HG03039 (cell line): Measurements from ENCODE around the gene MEIS2.

ENCODE experiments used
- ATAC-seq: cut with Tn5 transposase; IDR thresholded peaks from one replicate; pipeline ENCODE4 v1.9.1; 2021; ENCODE audit warnings: mild to moderate bottlenecking, moderate library complexity; ENCODE audit not compliant: unreplicated experiment

Gene MEIS2

GRCh38 chr15:36881516-36881915, 218.8 kb downstream of the MEIS2 start:
- no peak for ATAC-seq

- ATAC-seq: no peak
These were observed 219.4 kb downstream of the MEIS2 start for GRCh38 chr15:36880913-36881460.

- no peak for ATAC-seq
These were observed 220.0 kb downstream of the MEIS2 start for GRCh38 chr15:36880224-36880912.

- no peak for ATAC-seq
These were observed 220.7 kb downstream of the MEIS2 start for GRCh38 chr15:36879568-36880222.

DNA sequence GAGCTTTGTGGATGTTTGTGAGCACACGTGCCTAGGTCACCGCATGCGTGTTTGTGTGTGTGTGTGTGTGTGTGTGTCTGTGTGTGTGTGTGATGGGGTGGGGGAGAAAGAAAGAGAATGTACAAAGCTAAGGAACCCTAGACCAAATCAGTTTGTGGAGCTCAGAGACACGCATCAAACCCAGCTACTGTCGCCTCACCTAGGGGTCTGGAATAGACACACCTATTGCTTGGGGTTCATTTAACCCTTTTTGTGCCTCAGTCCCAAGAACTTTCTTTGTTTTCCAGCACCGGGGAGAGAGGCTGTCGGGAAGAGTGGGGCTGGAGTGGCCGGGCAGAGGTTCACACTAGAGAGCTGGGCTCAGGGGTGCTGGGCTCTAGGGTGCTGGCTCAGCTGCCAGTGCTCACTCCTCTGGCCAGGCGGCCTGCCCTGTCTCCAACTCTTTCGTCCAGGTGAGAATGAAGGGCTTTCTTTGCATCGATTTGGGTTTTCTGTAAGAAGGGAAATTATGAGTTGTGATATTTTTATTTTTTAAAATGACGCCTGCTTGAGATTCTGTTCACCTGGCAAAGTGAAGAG, 221.6 kb downstream of the MEIS2 start:
- ATAC-seq: no peak

GRCh38 chr15:36877796-36878683, 222.3 kb downstream of the MEIS2 start:
- ATAC-seq: no peak

- no peak for ATAC-seq
These were observed 223.1 kb downstream of the MEIS2 start for GRCh38 chr15:36877294-36877693.

GRCh38 chr15:36875740-36876334, 224.5 kb downstream of the MEIS2 start:
- ATAC-seq: no peak

DNA sequence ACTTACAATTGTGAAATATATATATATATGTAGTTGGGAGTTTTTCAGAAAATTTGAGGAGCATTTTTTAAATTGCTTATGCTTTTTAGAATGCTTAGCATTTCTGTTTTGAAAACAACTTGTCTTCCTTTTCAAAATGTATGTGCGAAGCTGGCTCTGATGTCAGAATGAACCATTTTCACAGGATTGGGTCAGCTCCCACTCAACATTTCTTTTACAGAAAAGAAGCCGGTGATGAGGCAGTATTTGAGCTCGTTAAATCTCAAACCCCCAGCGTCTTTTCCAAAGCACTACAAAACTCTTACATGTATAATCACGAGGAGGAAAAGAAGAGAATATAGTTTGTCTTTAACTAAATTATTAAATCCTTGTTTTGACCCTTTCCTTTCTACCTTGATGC, 225.4 kb downstream of the MEIS2 start:
- ATAC-seq: no peak

DNA sequence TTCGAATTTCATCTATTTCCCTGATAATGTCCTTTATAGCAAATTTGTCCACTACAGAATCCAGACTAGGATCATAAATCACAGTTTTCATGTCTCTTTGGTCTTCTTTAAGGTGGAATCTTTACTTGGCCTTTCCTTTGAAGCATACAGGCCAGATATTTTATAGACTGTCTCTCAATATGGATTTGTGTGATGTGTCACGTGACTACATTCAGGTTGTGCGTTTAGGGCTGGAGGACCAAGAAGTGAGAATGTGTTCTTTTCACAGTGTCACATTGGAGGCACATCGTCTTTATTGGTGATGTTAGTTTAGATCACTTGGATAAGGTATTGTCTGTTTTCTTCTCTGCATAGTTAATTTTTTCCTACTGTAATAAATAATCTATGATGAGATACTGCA, 232.9 kb downstream of the MEIS2 start:
- no peak for ATAC-seq

GRCh38 chr15:36866896-36867295, 233.5 kb downstream of the MEIS2 start:
- no peak for ATAC-seq

GRCh38 chr15:36863570-36863969, 236.8 kb downstream of the MEIS2 start:
- ATAC-seq: no peak

GRCh38 chr15:36860792-36861191, 239.6 kb downstream of the MEIS2 start:
- no peak for ATAC-seq

DNA sequence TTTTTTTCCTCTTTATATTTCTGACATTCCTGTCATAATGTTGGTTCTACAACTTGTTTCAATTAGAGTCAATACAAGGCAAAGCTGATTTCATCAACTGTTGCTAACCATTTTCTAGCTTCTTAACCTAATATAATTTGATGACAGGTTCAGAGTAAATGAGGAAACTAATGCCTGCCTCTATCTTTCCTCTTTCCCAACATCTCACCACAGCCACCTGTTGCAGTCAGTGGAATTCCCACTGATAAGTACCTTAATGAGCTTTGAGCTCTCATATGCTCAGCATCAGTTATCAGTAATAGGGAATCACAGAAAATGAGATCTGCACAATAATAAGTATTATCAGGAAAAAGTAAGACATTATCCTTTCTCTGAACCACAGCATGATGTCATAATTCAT, 241.9 kb downstream of the MEIS2 start:
- no peak for ATAC-seq

DNA sequence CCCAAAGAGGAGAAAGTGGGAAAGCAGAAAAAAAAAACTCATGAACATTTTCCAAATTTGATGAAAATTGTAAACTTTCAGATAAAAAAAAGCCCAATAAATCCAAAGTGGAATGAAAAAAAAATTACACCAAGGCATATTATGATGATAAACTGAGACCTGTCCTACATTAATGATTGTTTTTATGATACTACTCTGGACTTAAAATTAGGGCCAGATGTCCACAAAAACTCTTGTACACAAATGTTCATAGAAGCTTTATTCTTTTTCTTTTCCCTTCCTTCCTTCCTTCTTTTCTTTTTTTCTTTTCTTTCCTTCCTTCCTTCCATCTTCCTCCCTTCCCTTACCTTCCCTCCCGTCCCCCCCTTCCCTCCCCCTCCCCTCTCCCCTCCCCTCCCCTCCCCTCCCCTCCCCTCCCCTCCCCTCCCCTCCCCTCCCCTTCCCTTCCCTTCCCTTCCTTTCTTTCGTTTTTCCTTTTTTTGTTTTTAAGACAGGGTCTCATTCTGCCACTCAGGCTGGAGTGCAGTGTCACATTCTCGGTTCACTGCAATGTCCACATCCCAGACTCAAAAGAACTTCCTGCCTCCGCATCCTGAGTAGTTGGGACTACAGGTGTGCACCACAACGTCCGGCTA, 243.9 kb downstream of the MEIS2 start:
- no peak for ATAC-seq

- ATAC-seq: no peak
These were observed 249.5 kb downstream of the MEIS2 start for GRCh38 chr15:36850864-36851263.

GRCh38 chr15:36845270-36845669, 255.1 kb downstream of the MEIS2 start:
- no peak for ATAC-seq

GRCh38 chr15:36844534-36844998, 255.8 kb downstream of the MEIS2 start:
- no peak for ATAC-seq

DNA sequence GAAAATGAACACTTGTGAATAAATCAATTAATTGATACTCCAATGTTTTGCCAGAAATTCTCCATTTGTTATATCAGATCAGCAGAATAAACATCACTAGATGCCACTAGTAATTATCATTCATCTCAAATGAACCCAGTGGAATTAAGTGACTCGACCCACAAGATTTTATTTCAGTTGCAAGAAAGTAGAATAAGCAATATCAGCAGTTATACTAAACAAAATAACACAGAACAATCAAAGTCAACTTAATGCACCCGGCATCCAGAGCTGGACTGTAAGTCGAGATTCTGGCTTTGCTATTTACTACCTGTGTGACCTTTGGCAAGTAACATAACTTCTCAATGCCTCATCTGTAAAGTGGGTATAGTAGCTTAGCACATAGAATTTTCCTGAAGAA, 256.5 kb downstream of the MEIS2 start:
- no peak for ATAC-seq

DNA sequence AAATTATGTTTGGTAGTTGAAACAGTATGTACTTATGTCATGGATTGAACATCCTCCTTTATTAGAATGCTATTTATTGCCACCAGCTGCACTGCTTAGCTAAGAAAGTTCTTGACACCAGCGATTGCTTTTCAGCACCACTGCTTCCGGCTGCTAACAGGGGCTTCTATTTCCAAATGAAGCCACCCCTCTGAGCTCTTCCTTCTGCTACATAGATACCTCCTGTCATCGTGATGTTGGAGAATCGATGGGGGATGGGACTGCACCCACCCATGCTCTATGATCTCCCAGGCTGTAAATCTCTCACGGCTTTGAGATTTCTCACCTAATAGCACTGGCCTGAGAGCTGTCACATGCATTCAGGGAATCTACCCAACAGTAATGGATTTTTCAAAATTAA, 259.2 kb downstream of the MEIS2 start:
- no peak for ATAC-seq
